Epithelial cell of proximal tubule (primary cell): ENCODE measurements around the gene DUSP3. TPM values are rescaled to one million over a fixed set of nuclear protein-coding genes. Genes with fewer than 3 reads are reported as not detected.

ENCODE experiments used
- DNase-seq: peaks from one replicate; pipeline ENCODE4 v3.0.0-alpha.2; 2011; ENCODE audit warnings: low read depth
- H3K4me3 ChIP-seq: 2 replicates; pipeline ENCODE4 v1.5.1; 2011; ENCODE audit warnings: low read depth, mild to moderate bottlenecking, low read length
- CTCF ChIP-seq: conservative IDR thresholded peaks from 2 replicates; pipeline ENCODE4 v1.5.1; 2012; ENCODE audit warnings: low read depth, mild to moderate bottlenecking, low read length
- total RNA-seq: library from RNA; depleted of rRNA; stranded (reverse); fragments of >200 nt; gene quantifications from 2 replicates; pipeline ENCODE4 v1.2.3, GENCODE V29; 2015

Gene DUSP3
- total RNA-seq, 1 donor from 2014 or later = 46.3 TPM

GRCh38 chr17:43753493-43754129 lies 25.2 kb downstream of the DUSP3 start:
- no peak overlapping the region for H3K4me3 ChIP-seq
- TF ChIP-seq CTCF = no peak
- DNase-seq = no peak

- no peak for TF ChIP-seq CTCF
- H3K4me3 ChIP-seq = no peak overlapping the region
- no peak for DNase-seq
These were observed 28.6 kb downstream of the DUSP3 start for GRCh38 chr17:43750153-43750552.

GRCh38 chr17:43745541-43745940 lies 33.2 kb downstream of the DUSP3 start:
- no peak overlapping the region for H3K4me3 ChIP-seq
- no peak for TF ChIP-seq CTCF
- DNase-seq = no peak

- no peak for DNase-seq
- TF ChIP-seq CTCF = no peak
- H3K4me3 ChIP-seq = no peak overlapping the region
These were observed 37.1 kb downstream of the DUSP3 start for GRCh38 chr17:43741636-43742035.

- TF ChIP-seq CTCF = no peak
- no peak overlapping the region for H3K4me3 ChIP-seq
- DNase-seq = no peak
These were observed 38.2 kb downstream of the DUSP3 start for GRCh38 chr17:43740541-43740940.

- H3K4me3 ChIP-seq = no peak overlapping the region
- no peak for DNase-seq
- TF ChIP-seq CTCF = no peak
These were observed 41.1 kb downstream of the DUSP3 start for GRCh38 chr17:43737722-43738121.

GRCh38 chr17:43736389-43736788 lies 42.4 kb downstream of the DUSP3 start:
- no peak overlapping the region for H3K4me3 ChIP-seq
- TF ChIP-seq CTCF = no peak
- no peak for DNase-seq
